Duodenal mucosa (tissue), 2 donors: ENCODE data around the gene OR2AT4.
"Not testable (repeated sequence)": the region's sequence is repeated elsewhere in the genome, so short reads cannot be mapped to it uniquely, and the experiment has no call there.

Source experiments
- H3K27ac ChIP-seq: one replicate; pipeline ENCODE4 v1.7.0; 2013; ENCODE audit warnings: low read depth, low read length
- H3K27me3 ChIP-seq, 2 donors: one replicate each; pipeline ENCODE4 v1.7.0; 2013; ENCODE audit warnings: low read length in 2 of 2, control low read depth in 1 of 2; ENCODE audit not compliant: insufficient read depth in 2 of 2, control insufficient read depth in 1 of 2
- H3K36me3 ChIP-seq, 2 donors: one replicate each; pipeline ENCODE4 v1.7.0; 2013; ENCODE audit warnings: low read length in 2 of 2, control low read depth in 1 of 2; ENCODE audit not compliant: insufficient read depth in 2 of 2, control insufficient read depth in 1 of 2
- H3K4me1 ChIP-seq, 2 donors: one replicate each; pipeline ENCODE4 v1.7.0; 2013; ENCODE audit warnings: low read length in 2 of 2, control low read depth in 1 of 2; ENCODE audit not compliant: insufficient read depth in 2 of 2, control insufficient read depth in 1 of 2
- H3K4me3 ChIP-seq, 2 donors: one replicate each; pipeline ENCODE4 v1.7.0; 2013; ENCODE audit warnings: low read length in 2 of 2, low read depth in 1 of 2
- H3K9ac ChIP-seq, 2 donors: one replicate each; pipeline ENCODE4 v1.7.0; 2013; ENCODE audit warnings: low read length in 2 of 2, low read depth in 1 of 2
- H3K9me3 ChIP-seq, 2 donors: one replicate each; pipeline ENCODE4 v1.7.0; 2013; ENCODE audit warnings: low read length in 2 of 2, control low read depth in 1 of 2; ENCODE audit not compliant: control insufficient read depth in 1 of 2

The OR2AT4 gene

DNA sequence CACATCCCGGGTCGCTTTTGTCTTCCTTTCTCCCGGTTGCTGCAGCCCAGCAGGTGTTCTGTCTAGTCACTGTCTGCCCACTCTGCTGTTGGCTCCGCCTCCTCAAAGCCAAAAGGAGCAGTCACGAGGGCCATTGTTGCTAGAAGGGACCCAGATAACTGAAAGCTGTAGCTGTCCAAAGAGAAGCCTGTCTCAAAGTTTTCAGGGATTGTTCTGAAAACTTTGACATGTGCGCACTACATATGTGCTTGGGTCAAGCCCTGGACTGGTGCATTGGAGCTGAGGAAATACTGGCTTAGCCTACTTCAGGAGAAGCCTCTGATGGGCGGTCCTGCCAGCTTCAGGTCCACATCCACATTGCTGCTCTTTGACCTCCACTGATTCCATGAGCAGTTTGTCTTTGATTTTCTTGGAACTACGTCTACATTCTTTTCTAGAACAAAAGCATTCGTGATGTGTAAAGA, 8.8 kb upstream of the OR2AT4 start:
- no peaks in the 10 kb centered on the region for H3K27me3 ChIP-seq
- H3K4me1 ChIP-seq: no peaks in the 10 kb centered on the region
- H3K36me3 ChIP-seq: no peaks in the 10 kb centered on the region
- H3K27ac ChIP-seq: no peak overlapping the region
- no peak overlapping the region for H3K4me3 ChIP-seq
- H3K9ac ChIP-seq: no peak overlapping the region
- no peaks in the 10 kb centered on the region for H3K9me3 ChIP-seq

DNA sequence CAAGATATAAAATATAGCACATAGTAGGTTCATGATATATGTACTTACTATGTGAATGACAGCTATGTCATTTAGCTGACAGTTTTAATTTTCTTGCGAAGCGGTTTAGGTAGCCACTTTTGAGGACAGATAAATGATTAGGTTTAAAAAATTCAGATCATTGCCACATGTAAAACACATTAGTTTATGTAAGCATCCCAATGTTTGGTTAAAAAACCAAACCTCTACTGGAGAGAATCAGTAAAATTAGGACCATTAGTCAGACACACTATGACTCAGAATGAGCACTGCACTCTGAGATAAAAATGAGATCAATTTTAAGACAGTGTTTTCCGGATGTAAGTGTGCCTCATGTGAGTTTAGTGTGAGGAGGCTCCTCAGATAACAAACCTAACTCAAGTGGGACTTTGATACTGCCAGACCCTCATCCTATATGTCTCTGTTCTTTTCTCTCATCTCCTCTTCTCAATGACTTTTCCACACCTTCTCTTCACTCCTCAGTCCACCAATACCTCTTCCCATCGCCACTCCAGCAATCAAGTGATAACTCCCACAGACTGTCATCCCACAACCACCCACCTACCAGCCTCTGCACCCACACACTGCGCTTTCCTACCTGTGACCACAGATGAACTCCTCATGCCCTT, 6.8 kb upstream of the OR2AT4 start:
- Histone ChIP-seq H3K27me3 (no peaks in the 10 kb centered on the region), H3K9me3 (no peaks in the 10 kb centered on the region), H3K9ac (no peak overlapping the region), H3K27ac (no peak overlapping the region), H3K4me3 (no peak overlapping the region), H3K36me3 (no peaks in the 10 kb centered on the region), H3K4me1 (no peaks in the 10 kb centered on the region)

DNA sequence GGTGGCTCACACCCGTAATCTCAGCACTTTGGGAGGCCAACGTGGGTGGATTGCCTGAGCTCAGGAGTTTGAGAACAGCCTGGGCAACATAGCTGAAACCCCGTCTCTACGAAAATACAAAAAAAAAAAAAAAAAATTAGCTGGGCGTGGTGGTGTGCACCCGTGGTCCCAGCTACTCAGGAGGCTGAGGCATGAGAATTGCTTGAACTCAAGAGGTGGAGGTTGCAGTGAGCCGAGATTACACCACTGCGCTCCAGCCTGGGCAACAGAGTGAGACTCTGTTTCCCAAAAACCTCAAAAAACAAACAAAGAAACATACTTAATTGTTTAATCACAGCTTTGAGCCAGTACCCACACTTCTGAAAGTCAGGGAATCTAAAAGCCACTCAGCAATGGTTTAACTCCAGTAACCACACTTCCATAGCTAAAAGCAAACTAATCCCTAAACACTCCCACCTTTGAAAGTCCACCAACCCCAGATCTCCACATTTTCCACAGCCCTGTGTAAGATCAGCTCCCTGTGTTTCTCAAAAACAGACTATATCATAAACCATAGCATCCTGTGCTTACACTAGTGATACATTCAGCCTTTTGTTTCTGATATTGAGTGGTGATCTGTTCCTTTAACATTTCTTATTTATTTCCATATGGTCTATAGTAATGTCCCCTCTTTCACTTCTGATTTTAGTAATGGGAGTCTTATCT, 4.9 kb upstream of the OR2AT4 start:
- Histone ChIP-seq H3K36me3 (no peaks in the 10 kb centered on the region), H3K4me3 (no peak overlapping the region), H3K27me3 (peaks cover 0 to 3% of the 10 kb centered on the region in 2 donors), H3K9me3 (no peaks in the 10 kb centered on the region), H3K4me1 (no peaks in the 10 kb centered on the region), H3K9ac (no peak overlapping the region), H3K27ac (no peak overlapping the region)

GRCh38 chr11:75100314-75100713, 3.6 kb upstream of the OR2AT4 start:
- Histone ChIP-seq H3K27me3 (peaks cover 0 to 6% of the 10 kb centered on the region in 2 donors), H3K27ac (no peak overlapping the region), H3K9me3 (no peaks in the 10 kb centered on the region), H3K4me1 (no peaks in the 10 kb centered on the region), H3K4me3 (no peak overlapping the region), H3K36me3 (no peaks in the 10 kb centered on the region), H3K9ac (no peak overlapping the region)

GRCh38 chr11:75099635-75100034, 3.0 kb upstream of the OR2AT4 start:
- Histone ChIP-seq H3K27ac (no peak overlapping the region), H3K36me3 (no peaks in the 10 kb centered on the region), H3K9me3 (no peaks in the 10 kb centered on the region), H3K4me1 (no peaks in the 10 kb centered on the region), H3K27me3 (peaks cover 0 to 6% of the 10 kb centered on the region in 2 donors), H3K9ac (no peak overlapping the region), H3K4me3 (no peak overlapping the region)

- H3K4me3 ChIP-seq, H3K27ac ChIP-seq, H3K9ac ChIP-seq, H3K27me3 ChIP-seq, H3K4me1 ChIP-seq, H3K36me3 ChIP-seq, H3K9me3 ChIP-seq: not testable (repeated sequence)
Observed at GRCh38 chr11:75098835-75099439, 2.3 kb upstream of the OR2AT4 start.

- H3K27ac ChIP-seq, H3K4me3 ChIP-seq, H3K4me1 ChIP-seq, H3K27me3 ChIP-seq, H3K9me3 ChIP-seq, H3K36me3 ChIP-seq, H3K9ac ChIP-seq: not testable (repeated sequence)
Observed at GRCh38 chr11:75098181-75098580, 1.5 kb upstream of the OR2AT4 start.

DNA sequence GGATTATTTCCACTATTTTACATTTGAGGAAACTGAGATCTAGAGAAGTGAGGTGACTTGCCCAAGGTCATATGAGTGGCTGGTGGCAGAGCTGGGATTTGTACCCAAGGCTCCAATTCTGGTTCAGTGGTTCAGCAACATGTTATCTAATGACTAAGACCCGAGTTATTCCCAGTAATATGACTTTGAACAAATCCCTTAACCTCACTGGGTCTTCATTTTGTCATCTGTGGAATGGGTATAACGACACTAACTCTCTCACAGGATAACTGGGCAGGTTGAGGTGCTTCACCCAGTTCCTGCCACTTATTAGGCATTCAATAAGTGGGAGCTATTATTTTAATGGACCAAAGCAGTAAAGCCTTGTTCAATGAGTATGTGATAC, 489 bp upstream of the OR2AT4 start:
- no peaks in the 10 kb centered on the region for H3K36me3 ChIP-seq
- no peak overlapping the region for H3K4me3 ChIP-seq
- no peaks in the 10 kb centered on the region for H3K9me3 ChIP-seq
- H3K27me3 ChIP-seq: peaks cover 0 to 6% of the 10 kb centered on the region in 2 donors
- H3K4me1 ChIP-seq: no peaks in the 10 kb centered on the region
- no peak overlapping the region for H3K27ac ChIP-seq
- no peak overlapping the region for H3K9ac ChIP-seq

DNA sequence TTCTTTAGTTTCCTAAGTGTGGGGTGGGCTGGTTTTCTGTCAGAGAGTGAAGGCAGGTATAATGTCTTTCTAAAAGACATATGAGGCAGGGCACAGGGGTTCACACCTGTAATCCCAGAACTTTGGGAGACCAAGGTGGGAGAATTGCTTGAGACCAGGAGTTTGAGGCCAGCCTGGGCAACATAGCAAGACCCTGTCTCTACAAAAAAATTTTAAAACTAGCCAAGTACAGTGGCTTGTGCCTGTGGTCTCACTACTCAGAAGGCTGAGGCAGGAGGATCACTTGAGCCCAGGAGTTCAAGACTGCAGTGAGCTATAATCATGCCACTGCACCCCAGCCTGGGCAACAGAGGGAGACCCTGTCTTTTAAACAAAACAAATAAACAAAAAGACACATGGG, 2.3 kb downstream of the OR2AT4 start:
- H3K36me3 ChIP-seq, H3K9ac ChIP-seq, H3K4me3 ChIP-seq, H3K27ac ChIP-seq, H3K27me3 ChIP-seq, H3K9me3 ChIP-seq, H3K4me1 ChIP-seq: not testable (repeated sequence)

GRCh38 chr11:75090671-75091177, 6.0 kb downstream of the OR2AT4 start:
- Histone ChIP-seq H3K4me3 (no peak overlapping the region), H3K27ac (no peak overlapping the region), H3K9ac (no peak overlapping the region), H3K9me3 (peaks cover 0 to 6% of the 10 kb centered on the region in 2 donors), H3K4me1 (no peaks in the 10 kb centered on the region), H3K27me3 (no peaks in the 10 kb centered on the region), H3K36me3 (no peaks in the 10 kb centered on the region)
